Activated naive CD8-positive, alpha-beta T cell treated with anti-CD3 and anti-CD28 coated beads for 36 hours (primary cell): ENCODE measurements around the gene SLC35B1. TPM values are rescaled to one million over a fixed set of nuclear protein-coding genes. Genes with fewer than 3 reads are reported as not detected.

Source experiments
- DNase-seq: peaks from one replicate; pipeline ENCODE4 v3.0.0; 2021
- H3K27ac Mint-ChIP-seq: one replicate; pipeline ENCODE4 v1.8.0; 2022; ENCODE audit warnings: mild to moderate bottlenecking, moderate library complexity, mixed read lengths
- H3K27me3 Mint-ChIP-seq: one replicate; pipeline ENCODE4 v1.8.0; 2022; ENCODE audit warnings: mild to moderate bottlenecking, mixed read lengths
- H3K36me3 Mint-ChIP-seq: one replicate; pipeline ENCODE4 v1.8.0; 2021; ENCODE audit warnings: mild to moderate bottlenecking, mixed read lengths
- H3K4me1 Mint-ChIP-seq: one replicate; pipeline ENCODE4 v1.8.0; 2021; ENCODE audit warnings: mixed read lengths
- H3K4me3 Mint-ChIP-seq: one replicate; pipeline ENCODE4 v1.8.0; 2022; ENCODE audit warnings: mild to moderate bottlenecking, moderate library complexity, mixed read lengths
- H3K9me3 Mint-ChIP-seq: one replicate; pipeline ENCODE4 v1.8.0; 2022; ENCODE audit warnings: mixed read lengths
- total RNA-seq, 2 experiments: library from RNA; stranded (reverse); gene quantifications; one replicate each; pipeline ENCODE4 v1.2.3, GENCODE V29; 2021

SLC35B1 gene
- 10 to 100 TPM; 58.6 to 63.8 TPM for total RNA-seq

GRCh38 chr17:49707608-49708514, at the start of gene SLC35B1:
TSS of gene SLC35B1 (minus strand) at chr17:49707964. CDS start at chr17:49707833, 131 bp downstream.
- Mint-ChIP-seq H3K4me1 (peaks cover 36% of the 10 kb centered on the region), H3K27ac (peak within 1 kb of the TSS; percentile 98), H3K36me3 (peaks cover 5% of the 10 kb centered on the region), H3K27me3 (no peaks in the 10 kb centered on the region), H3K9me3 (no peaks in the 10 kb centered on the region), H3K4me3 (peak within 1 kb of the TSS; percentile 96)
- DNase-seq = peak; percentile 99

- Mint-ChIP-seq H3K9me3 (no peaks in the 10 kb centered on the region), H3K27ac (peak overlapping the region; percentile 75), H3K4me1 (peaks cover 84% of the 10 kb centered on the region), H3K27me3 (no peaks in the 10 kb centered on the region), H3K4me3 (no peak overlapping the region), H3K36me3 (peaks cover 15% of the 10 kb centered on the region)
- no peak for DNase-seq
These were observed 49.5 kb upstream of the SLC35B1 start for GRCh38 chr17:49757151-49757777.

GRCh38 chr17:49756323-49757150, 48.8 kb upstream of the SLC35B1 start:
- Mint-ChIP-seq H3K9me3 (no peaks in the 10 kb centered on the region), H3K4me3 (no peak overlapping the region), H3K4me1 (peaks cover 80% of the 10 kb centered on the region), H3K27me3 (no peaks in the 10 kb centered on the region), H3K36me3 (peaks cover 15% of the 10 kb centered on the region), H3K27ac (peak overlapping the region; percentile 75)
- DNase-seq = no peak

GRCh38 chr17:49755663-49756283, 48.0 kb upstream of the SLC35B1 start:
- H3K4me3 Mint-ChIP-seq = no peak overlapping the region
- H3K4me1 Mint-ChIP-seq = peaks cover 74% of the 10 kb centered on the region
- no peak for DNase-seq
- no peaks in the 10 kb centered on the region for H3K27me3 Mint-ChIP-seq
- H3K27ac Mint-ChIP-seq = peak overlapping the region; percentile 75
- no peaks in the 10 kb centered on the region for H3K9me3 Mint-ChIP-seq
- peaks cover 16% of the 10 kb centered on the region for H3K36me3 Mint-ChIP-seq

- Mint-ChIP-seq H3K27ac (no peak overlapping the region), H3K9me3 (no peaks in the 10 kb centered on the region), H3K4me3 (no peak overlapping the region), H3K36me3 (peaks cover 25% of the 10 kb centered on the region), H3K27me3 (no peaks in the 10 kb centered on the region), H3K4me1 (peaks cover 71% of the 10 kb centered on the region)
- no peak for DNase-seq
These were observed 46.2 kb upstream of the SLC35B1 start for GRCh38 chr17:49753959-49754391.

GRCh38 chr17:49752508-49752907, 44.7 kb upstream of the SLC35B1 start:
- H3K27me3 Mint-ChIP-seq = no peaks in the 10 kb centered on the region
- no peaks in the 10 kb centered on the region for H3K9me3 Mint-ChIP-seq
- H3K36me3 Mint-ChIP-seq = peaks cover 26% of the 10 kb centered on the region
- peaks cover 75% of the 10 kb centered on the region for H3K4me1 Mint-ChIP-seq
- H3K4me3 Mint-ChIP-seq = no peak overlapping the region
- no peak for DNase-seq
- peak overlapping the region; percentile 75 for H3K27ac Mint-ChIP-seq

- H3K4me1 Mint-ChIP-seq = peaks cover 77% of the 10 kb centered on the region
- peaks cover 27% of the 10 kb centered on the region for H3K36me3 Mint-ChIP-seq
- no peaks in the 10 kb centered on the region for H3K9me3 Mint-ChIP-seq
- H3K27me3 Mint-ChIP-seq = no peaks in the 10 kb centered on the region
- peak overlapping the region; percentile 97 for H3K27ac Mint-ChIP-seq
- no peak overlapping the region for H3K4me3 Mint-ChIP-seq
- no peak for DNase-seq
These were observed 42.0 kb upstream of the SLC35B1 start for GRCh38 chr17:49749730-49750129.

GRCh38 chr17:49748791-49749190, 41.0 kb upstream of the SLC35B1 start:
- peaks cover 74% of the 10 kb centered on the region for H3K4me1 Mint-ChIP-seq
- H3K36me3 Mint-ChIP-seq = peaks cover 27% of the 10 kb centered on the region
- H3K27ac Mint-ChIP-seq = peak overlapping the region; percentile 97
- H3K4me3 Mint-ChIP-seq = peak overlapping the region; percentile 55
- peak; percentile 66 for DNase-seq
- no peaks in the 10 kb centered on the region for H3K27me3 Mint-ChIP-seq
- no peaks in the 10 kb centered on the region for H3K9me3 Mint-ChIP-seq

- DNase-seq = no peak
- peak overlapping the region; percentile 97 for H3K27ac Mint-ChIP-seq
These were observed 40.5 kb upstream of the SLC35B1 start for GRCh38 chr17:49748223-49748622.

GRCh38 chr17:49747632-49748031, 39.9 kb upstream of the SLC35B1 start:
- DNase-seq = no peak
- H3K4me1 Mint-ChIP-seq = peaks cover 68% of the 10 kb centered on the region
- H3K36me3 Mint-ChIP-seq = peaks cover 29% of the 10 kb centered on the region
- peak overlapping the region; percentile 97 for H3K27ac Mint-ChIP-seq
- H3K27me3 Mint-ChIP-seq = no peaks in the 10 kb centered on the region
- H3K4me3 Mint-ChIP-seq = no peak overlapping the region
- H3K9me3 Mint-ChIP-seq = no peaks in the 10 kb centered on the region

More at GRCh38 chr17:49748223-49748622, 40.5 kb upstream of the SLC35B1 start:
- Mint-ChIP-seq H3K27me3 (no peaks in the 10 kb centered on the region), H3K4me3 (peak overlapping the region; percentile 55), H3K4me1 (peaks cover 68% of the 10 kb centered on the region), H3K36me3 (peaks cover 27% of the 10 kb centered on the region), H3K9me3 (no peaks in the 10 kb centered on the region)

GRCh38 chr17:49746791-49747490, 39.2 kb upstream of the SLC35B1 start:
- peaks cover 69% of the 10 kb centered on the region for H3K4me1 Mint-ChIP-seq

GRCh38 chr17:49745175-49746139, 37.7 kb upstream of the SLC35B1 start:
- no peaks in the 10 kb centered on the region for H3K27me3 Mint-ChIP-seq
- H3K4me3 Mint-ChIP-seq = peak overlapping the region; percentile 61
- no peaks in the 10 kb centered on the region for H3K9me3 Mint-ChIP-seq

More at GRCh38 chr17:49746791-49747490, 39.2 kb upstream of the SLC35B1 start:
- DNase-seq = no peak
- no peaks in the 10 kb centered on the region for H3K27me3 Mint-ChIP-seq
- peak overlapping the region; percentile 61 for H3K4me3 Mint-ChIP-seq
- H3K36me3 Mint-ChIP-seq = peaks cover 29% of the 10 kb centered on the region
- H3K9me3 Mint-ChIP-seq = no peaks in the 10 kb centered on the region
- peak overlapping the region; percentile 97 for H3K27ac Mint-ChIP-seq

GRCh38 chr17:49742166-49742638, 34.4 kb upstream of the SLC35B1 start:
- no peaks in the 10 kb centered on the region for H3K9me3 Mint-ChIP-seq
- H3K27ac Mint-ChIP-seq = peak overlapping the region; percentile 95
- no peaks in the 10 kb centered on the region for H3K27me3 Mint-ChIP-seq
- peaks cover 84% of the 10 kb centered on the region for H3K4me1 Mint-ChIP-seq
- H3K4me3 Mint-ChIP-seq = peak overlapping the region; percentile 67
- no peak for DNase-seq
- peaks cover 17% of the 10 kb centered on the region for H3K36me3 Mint-ChIP-seq

More at GRCh38 chr17:49745175-49746139, 37.7 kb upstream of the SLC35B1 start:
- Mint-ChIP-seq H3K36me3 (peaks cover 28% of the 10 kb centered on the region), H3K4me1 (peaks cover 84% of the 10 kb centered on the region), H3K27ac (peak overlapping the region; percentile 97)
- DNase-seq = no peak
